Suprapubic skin (tissue), 4 donors: Measurements from ENCODE around the gene ROR2. TPM values are rescaled to one million over a fixed set of nuclear protein-coding genes. Genes with fewer than 3 reads are reported as not detected.

Experiments used
- DNase-seq, 2 donors: peaks; one replicate each; pipeline ENCODE4 v3.0.0-alpha.2; 2019; ENCODE audit warnings: low spot score in 2 of 2
- H3K27ac ChIP-seq: fragments of 200-600 bp; sonication (generic); one replicate; pipeline ENCODE4 v1.5.1; 2019
- H3K27me3 ChIP-seq: fragments of 200-600 bp; sonication (generic); one replicate; pipeline ENCODE4 v1.5.1; 2019
- H3K36me3 ChIP-seq: fragments of 200-600 bp; sonication (generic); one replicate; pipeline ENCODE4 v1.5.1; 2019
- H3K4me1 ChIP-seq: fragments of 200-600 bp; sonication (generic); one replicate; pipeline ENCODE4 v1.5.1; 2019
- H3K4me3 ChIP-seq: fragments of 200-600 bp; sonication (generic); one replicate; pipeline ENCODE4 v1.5.1; 2019; ENCODE audit warnings: mild to moderate bottlenecking
- H3K9me3 ChIP-seq: fragments of 200-600 bp; sonication (generic); one replicate; pipeline ENCODE4 v1.5.1; 2019
- EP300 ChIP-seq: sonication (generic); formaldehyde crosslinking; IDR thresholded peaks from one replicate; pipeline ENCODE4 v1.6.1; 2017; ENCODE audit warnings: antibody characterized with exemption
- POLR2A ChIP-seq, 2 donors: fragments of 450-650 bp; IDR thresholded peaks; one replicate each; pipeline ENCODE4 v1.6.1; 2017; ENCODE audit warnings: antibody characterized with exemption in 2 of 2, mild to moderate bottlenecking in 2 of 2, moderate library complexity in 2 of 2
- POLR2AphosphoS5 ChIP-seq, 3 donors: sonication (generic); formaldehyde crosslinking; IDR thresholded peaks; one replicate each; pipeline ENCODE4 v1.6.1; 2017; ENCODE audit warnings: antibody characterized with exemption in 3 of 3
- WGBS: methylation state at CpG from one replicate; pipeline ENCODE4 v1.1.5; 2018; 5-methylcytosine and 5-hydroxymethylcytosine counted together
- total RNA-seq, 4 donors: library from RNA; depleted of rRNA; stranded (reverse); fragments of >200 nt; gene quantifications; one replicate each; pipeline ENCODE4 v1.1.0, GENCODE V29; 2016
- TF ChIP-seq, protein P1 (sequence below), 2 donors: fragments of 200-600 bp in 1 of 2; fragments of 450-650 bp in 1 of 2; sonication (generic) in 1 of 2; IDR thresholded peaks; one replicate each; pipeline ENCODE4 v1.5.1; 2016 to 2019; ENCODE audit warnings: antibody characterized with exemption in 2 of 2, mild to moderate bottlenecking in 1 of 2, moderate library complexity in 1 of 2

ROR2 gene
- total RNA-seq, 4 donors from 2014 or later, result 3.3 to 7.3 (median 5.0) TPM

DNA sequence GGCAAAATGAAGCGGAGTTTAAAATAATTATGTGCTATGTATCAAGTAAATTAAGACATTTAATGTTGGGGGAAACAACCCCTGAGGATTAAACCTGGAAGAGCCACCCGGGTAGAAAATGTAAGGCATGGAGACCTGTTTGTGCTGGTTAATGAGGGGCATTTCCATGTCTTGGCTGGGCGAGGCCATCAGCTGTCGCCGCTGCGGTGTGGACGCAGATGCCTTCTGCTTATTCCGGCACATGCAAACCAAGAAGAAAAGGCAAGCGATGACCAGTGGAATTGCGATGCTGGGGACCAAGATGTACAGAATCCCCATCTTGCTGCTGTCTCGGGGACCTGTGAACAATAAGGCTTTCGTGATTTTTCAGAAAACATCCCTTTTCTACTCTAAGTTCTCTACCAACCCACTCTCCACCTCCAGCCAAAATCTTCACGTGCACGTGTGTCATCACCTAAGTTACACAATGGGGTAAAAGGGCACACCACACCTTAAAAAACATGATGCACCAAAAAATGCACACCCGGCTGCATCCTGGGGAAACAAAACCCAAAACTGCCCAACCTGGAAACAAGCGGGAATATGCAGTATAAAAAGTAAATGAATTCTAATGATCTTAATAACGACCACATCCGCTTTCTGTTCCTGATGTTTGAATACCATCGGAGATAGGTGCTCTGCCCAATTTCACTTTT, 223.5 kb downstream of the ROR2 start:
- Histone ChIP-seq H3K36me3 (peaks cover 24% of the 10 kb centered on the region), H3K27me3 (no peaks in the 10 kb centered on the region), H3K9me3 (no peaks in the 10 kb centered on the region), H3K4me1 (peaks cover 4% of the 10 kb centered on the region), H3K4me3 (no peak overlapping the region), H3K27ac (no peak overlapping the region)
- TF ChIP-seq, protein P1, sequence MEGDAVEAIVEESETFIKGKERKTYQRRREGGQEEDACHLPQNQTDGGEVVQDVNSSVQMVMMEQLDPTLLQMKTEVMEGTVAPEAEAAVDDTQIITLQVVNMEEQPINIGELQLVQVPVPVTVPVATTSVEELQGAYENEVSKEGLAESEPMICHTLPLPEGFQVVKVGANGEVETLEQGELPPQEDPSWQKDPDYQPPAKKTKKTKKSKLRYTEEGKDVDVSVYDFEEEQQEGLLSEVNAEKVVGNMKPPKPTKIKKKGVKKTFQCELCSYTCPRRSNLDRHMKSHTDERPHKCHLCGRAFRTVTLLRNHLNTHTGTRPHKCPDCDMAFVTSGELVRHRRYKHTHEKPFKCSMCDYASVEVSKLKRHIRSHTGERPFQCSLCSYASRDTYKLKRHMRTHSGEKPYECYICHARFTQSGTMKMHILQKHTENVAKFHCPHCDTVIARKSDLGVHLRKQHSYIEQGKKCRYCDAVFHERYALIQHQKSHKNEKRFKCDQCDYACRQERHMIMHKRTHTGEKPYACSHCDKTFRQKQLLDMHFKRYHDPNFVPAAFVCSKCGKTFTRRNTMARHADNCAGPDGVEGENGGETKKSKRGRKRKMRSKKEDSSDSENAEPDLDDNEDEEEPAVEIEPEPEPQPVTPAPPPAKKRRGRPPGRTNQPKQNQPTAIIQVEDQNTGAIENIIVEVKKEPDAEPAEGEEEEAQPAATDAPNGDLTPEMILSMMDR (IDR thresholded peaks at IDR 0.05), result no peak
- no peak for TF ChIP-seq POLR2AphosphoS5 (IDR thresholded peaks at IDR 0.05)
- TF ChIP-seq POLR2A (IDR thresholded peaks at IDR 0.05), result no peak
- TF ChIP-seq EP300, result no peak
- WGBS, result 91% methylated on average over 19 of the region's 19 CpGs
- peak in 1 of 2 donors; percentile 17 for DNase-seq

DNA sequence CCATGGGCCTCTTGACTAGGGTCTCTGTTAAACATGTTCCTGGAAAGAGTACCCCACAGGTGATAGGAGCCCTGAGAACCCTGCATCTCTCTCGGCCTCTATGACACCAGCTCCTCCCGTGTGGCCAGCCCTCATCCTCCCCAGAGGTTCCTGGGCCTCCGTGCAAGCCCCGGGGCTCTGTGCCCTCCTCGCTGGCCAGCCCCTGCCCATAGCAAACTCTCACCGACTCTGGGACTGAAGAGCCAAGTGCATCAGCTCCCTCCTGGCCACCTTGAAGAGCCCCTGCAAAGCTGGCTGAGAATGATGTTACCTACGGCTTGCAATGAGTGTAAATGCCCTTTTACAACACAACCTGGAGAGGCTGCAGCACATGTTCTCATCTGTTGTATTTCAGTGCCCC, 224.4 kb downstream of the ROR2 start:
- no peak overlapping the region for H3K27ac ChIP-seq
- peaks cover 24% of the 10 kb centered on the region for H3K36me3 ChIP-seq
- peak in 1 of 2 donors; percentile 31 for DNase-seq
- H3K27me3 ChIP-seq, result no peaks in the 10 kb centered on the region
- H3K4me1 ChIP-seq, result peaks cover 4% of the 10 kb centered on the region
- 98% methylated on average over 7 of the region's 7 CpGs for WGBS
- TF ChIP-seq EP300, result no peak
- no peak for TF ChIP-seq POLR2A (IDR thresholded peaks at IDR 0.05)
- TF ChIP-seq POLR2AphosphoS5 (IDR thresholded peaks at IDR 0.05), result no peak
- TF ChIP-seq, protein P1 (IDR thresholded peaks at IDR 0.05), result no peak
- no peaks in the 10 kb centered on the region for H3K9me3 ChIP-seq
- no peak overlapping the region for H3K4me3 ChIP-seq

DNA sequence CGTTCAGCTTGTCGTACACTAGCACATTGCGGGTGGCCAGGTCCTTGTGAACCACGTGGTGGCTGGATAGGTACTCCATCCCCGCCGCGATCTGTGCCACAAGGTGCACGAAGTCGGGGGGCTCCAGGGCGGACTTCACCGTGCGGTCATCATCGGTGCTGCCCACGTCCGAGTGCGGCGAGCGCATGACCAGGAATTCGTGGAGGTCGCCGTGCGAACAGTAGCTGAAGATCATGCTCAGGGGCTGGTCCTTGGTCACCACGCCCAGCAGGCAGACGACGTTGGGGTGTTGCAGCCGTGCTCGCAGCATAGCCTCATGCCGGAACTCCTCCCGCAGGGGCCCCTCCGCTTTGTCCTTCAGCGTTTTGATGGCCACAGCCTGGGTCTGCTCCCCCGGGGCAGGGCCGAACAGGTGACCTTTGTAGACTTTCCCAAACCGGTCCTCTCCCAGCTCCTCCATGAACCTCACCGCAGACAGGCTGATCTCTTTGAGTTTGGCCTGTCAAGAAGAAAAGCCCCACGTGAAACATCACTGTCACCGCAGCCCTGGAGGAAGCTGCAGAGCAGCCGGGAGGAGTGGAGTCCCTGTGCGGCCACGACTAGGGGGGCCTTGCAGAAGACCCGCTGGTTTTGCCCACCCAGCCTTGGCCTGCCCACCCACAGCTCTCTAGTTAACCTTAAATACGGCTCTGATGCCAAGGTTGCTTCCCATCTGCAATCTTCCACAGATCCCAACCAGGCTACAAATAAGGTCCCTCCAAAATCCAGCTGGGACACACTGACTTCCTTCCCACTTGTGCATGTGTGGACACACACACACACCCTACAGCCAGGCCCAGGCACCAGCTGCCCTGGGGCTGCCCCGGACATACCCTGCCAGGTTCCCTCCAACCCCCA, 225.2 kb downstream of the ROR2 start:
- H3K9me3 ChIP-seq, result no peaks in the 10 kb centered on the region
- TF ChIP-seq POLR2A (IDR thresholded peaks at IDR 0.05), result no peak
- TF ChIP-seq, protein P1 (IDR thresholded peaks at IDR 0.05), result no peak
- DNase-seq, result peak in 1 of 2 donors; percentile 59
- H3K27ac ChIP-seq, result no peak overlapping the region
- no peak overlapping the region for H3K4me3 ChIP-seq
- no peaks in the 10 kb centered on the region for H3K27me3 ChIP-seq
- WGBS, result 93% methylated on average over 32 of the region's 43 CpGs
- H3K36me3 ChIP-seq, result peaks cover 24% of the 10 kb centered on the region
- peaks cover 4% of the 10 kb centered on the region for H3K4me1 ChIP-seq

DNA sequence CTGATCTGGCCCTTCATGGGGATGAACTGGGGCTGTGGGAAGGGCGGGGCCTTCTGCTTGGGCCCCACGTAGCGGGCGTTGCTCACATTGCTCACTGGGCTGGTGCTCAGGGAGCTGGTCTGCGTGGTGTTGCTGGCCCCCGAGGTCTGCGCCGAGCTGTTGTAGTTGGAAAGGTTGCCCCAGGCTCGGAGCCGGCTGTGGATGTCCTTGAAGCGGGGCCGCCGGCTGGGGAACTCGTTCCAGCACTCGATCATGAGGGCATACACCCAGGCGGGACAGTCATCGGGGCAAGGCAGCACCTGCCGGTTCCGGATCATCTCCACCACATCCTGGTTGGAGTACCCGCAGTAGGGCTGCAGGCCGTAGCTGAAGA, 226.0 kb downstream of the ROR2 start:
- Histone ChIP-seq H3K27me3 (no peaks in the 10 kb centered on the region), H3K27ac (no peak overlapping the region), H3K9me3 (no peaks in the 10 kb centered on the region), H3K36me3 (peaks cover 24% of the 10 kb centered on the region), H3K4me3 (no peak overlapping the region), H3K4me1 (peaks cover under 1% of the 10 kb centered on the region)
- TF ChIP-seq, protein P1 (IDR thresholded peaks at IDR 0.05), result no peak
- TF ChIP-seq POLR2A (IDR thresholded peaks at IDR 0.05), result no peak
- TF ChIP-seq POLR2AphosphoS5 (IDR thresholded peaks at IDR 0.05), result no peak
- TF ChIP-seq EP300, result no peak
- DNase-seq, result peak in 1 of 2 donors; percentile 46
- 100% methylated on average over 3 of the region's 21 CpGs for WGBS
